ENCODE measurements around the gene MEGF11. TPM values are rescaled to one million over a fixed set of nuclear protein-coding genes. Genes with fewer than 3 reads are reported as not detected.

MEGF11 gene
- total RNA-seq, 6 experiments from 2014 or later = not detected

GRCh38 chr15:65906396-65906795 lies 347.2 kb downstream of the MEGF11 start:
- Histone ChIP-seq H3K27me3 (no peaks in the 10 kb centered on the region), H3K4me1 (peaks cover 0 to 4% (median 0%) of the 10 kb centered on the region in 4 donors), H3K27ac (no peak overlapping the region), H3K36me3 (peaks cover 0 to 7% (median 1%) of the 10 kb centered on the region in 4 donors), H3K9me3 (no peaks in the 10 kb centered on the region), H3K4me3 (no peak overlapping the region)
- ATAC-seq (no peak), DNase-seq (no peak)
- TF ChIP-seq POLR2A (IDR thresholded peaks at IDR 0.05) = no peak
- no peak for TF ChIP-seq CTCF (IDR thresholded peaks at IDR 0.05)
- intact Hi-C loops (cut with DNase I) = no loop called here
- 82% methylated on average over 1 of the region's 1 CpG for WGBS (ENCODE audit: insufficient coverage, low coverage, low lambda C conversion rate, missing lambda C conversion rate)

GRCh38 chr15:65904301-65904700 lies 349.2 kb downstream of the MEGF11 start:
- H3K27ac ChIP-seq = no peak overlapping the region
- ATAC-seq (no peak), DNase-seq (no peak)
- H3K9me3 ChIP-seq = no peaks in the 10 kb centered on the region
- H3K36me3 ChIP-seq = peaks cover 0 to 7% (median 3%) of the 10 kb centered on the region in 4 donors
- TF ChIP-seq CTCF (IDR thresholded peaks at IDR 0.05) (no peak), POLR2A (IDR thresholded peaks at IDR 0.05) (no peak)
- H3K4me1 ChIP-seq = peaks cover 0 to 4% (median 0%) of the 10 kb centered on the region in 4 donors
- 85% methylated on average over 4 of the region's 4 CpGs for WGBS (ENCODE audit: insufficient coverage, low coverage, low lambda C conversion rate, missing lambda C conversion rate)
- intact Hi-C loops (cut with DNase I) = no loop called here
- no peaks in the 10 kb centered on the region for H3K27me3 ChIP-seq
- no peak overlapping the region for H3K4me3 ChIP-seq

GRCh38 chr15:65903296-65904073 lies 350.1 kb downstream of the MEGF11 start:
- no peak overlapping the region for H3K27ac ChIP-seq
- intact Hi-C loops (cut with DNase I) = no loop called here
- 88% methylated on average over 5 of the region's 6 CpGs for WGBS (ENCODE audit: insufficient coverage, low coverage, low lambda C conversion rate, missing lambda C conversion rate)
- H3K27me3 ChIP-seq = no peaks in the 10 kb centered on the region
- no peak overlapping the region for H3K4me3 ChIP-seq
- H3K4me1 ChIP-seq = peaks cover 0 to 4% (median 0%) of the 10 kb centered on the region in 4 donors
- TF ChIP-seq CTCF (IDR thresholded peaks at IDR 0.05) (no peak), POLR2A (IDR thresholded peaks at IDR 0.05) (no peak)
- DNase-seq = no peak
- no peaks in the 10 kb centered on the region for H3K9me3 ChIP-seq
- no peak for ATAC-seq
- H3K36me3 ChIP-seq = peaks cover 0 to 9% (median 3%) of the 10 kb centered on the region in 4 donors

- no peak for TF ChIP-seq CTCF (IDR thresholded peaks at IDR 0.05)
- no peak for TF ChIP-seq POLR2A (IDR thresholded peaks at IDR 0.05)
- DNase-seq = peak in 1 of 3 donors; percentile 31
- Histone ChIP-seq H3K27ac (no peak overlapping the region), H3K27me3 (no peaks in the 10 kb centered on the region), H3K36me3 (peaks cover 0 to 9% (median 3%) of the 10 kb centered on the region in 4 donors), H3K9me3 (no peaks in the 10 kb centered on the region), H3K4me3 (no peak overlapping the region), H3K4me1 (peaks cover 0 to 4% (median 0%) of the 10 kb centered on the region in 4 donors)
- intact Hi-C loops (cut with DNase I) = no loop called here
- peak; percentile 73 to 92 (median 78) for ATAC-seq
- WGBS (ENCODE audit: insufficient coverage, low coverage, low lambda C conversion rate, missing lambda C conversion rate) = 86% methylated on average over 1 of the region's 1 CpG
Measured at GRCh38 chr15:65902373-65902772, 351.2 kb downstream of the MEGF11 start.

All from right lobe of liver (tissue), 6 donors.